Measurements from ENCODE around the gene FAM169A.
"Not testable (repeated sequence)": the region's sequence is repeated elsewhere in the genome, so short reads cannot be mapped to it uniquely, and the experiment has no call there.

Gene FAM169A

GRCh38 chr5:74865804-74866595, at the start of gene FAM169A:
Gene FAM169A (minus strand): TSS chr5:74866387. CDS start chr5:74841676, 24,711 bp downstream.
- peak; percentile 35 for DNase-seq (ENCODE audit: low read depth)

- no peak for DNase-seq (ENCODE audit: low read depth)
Observed at GRCh38 chr5:74915488-74915887, 49.3 kb upstream of the FAM169A start.

- not testable (repeated sequence) for DNase-seq (ENCODE audit: low read depth)
Observed at GRCh38 chr5:74911421-74911820, 45.2 kb upstream of the FAM169A start.

GRCh38 chr5:74909888-74910287, 43.7 kb upstream of the FAM169A start:
- DNase-seq (ENCODE audit: low read depth), result not testable (repeated sequence)

GRCh38 chr5:74908237-74908636, 42.0 kb upstream of the FAM169A start:
- not testable (repeated sequence) for DNase-seq (ENCODE audit: low read depth)

GRCh38 chr5:74904713-74905112, 38.5 kb upstream of the FAM169A start:
- not testable (repeated sequence) for DNase-seq (ENCODE audit: low read depth)

GRCh38 chr5:74903165-74903787, 37.1 kb upstream of the FAM169A start:
- DNase-seq (ENCODE audit: low read depth), result no peak

- no peak for DNase-seq (ENCODE audit: low read depth)
Observed at GRCh38 chr5:74897049-74897448, 30.9 kb upstream of the FAM169A start.

- DNase-seq (ENCODE audit: low read depth), result no peak
Observed at GRCh38 chr5:74895906-74896305, 29.7 kb upstream of the FAM169A start.

GRCh38 chr5:74894351-74894750, 28.2 kb upstream of the FAM169A start:
- no peak for DNase-seq (ENCODE audit: low read depth)

- no peak for DNase-seq (ENCODE audit: low read depth)
Observed at GRCh38 chr5:74892921-74893320, 26.7 kb upstream of the FAM169A start.

- no peak for DNase-seq (ENCODE audit: low read depth)
Observed at GRCh38 chr5:74889523-74890105, 23.4 kb upstream of the FAM169A start.

- no peak for DNase-seq (ENCODE audit: low read depth)
Observed at GRCh38 chr5:74888117-74888516, 21.9 kb upstream of the FAM169A start.

- DNase-seq (ENCODE audit: low read depth), result no peak
Observed at GRCh38 chr5:74885170-74885569, 19.0 kb upstream of the FAM169A start.

GRCh38 chr5:74882379-74883134, 16.4 kb upstream of the FAM169A start:
- DNase-seq (ENCODE audit: low read depth), result not testable (repeated sequence)

- DNase-seq (ENCODE audit: low read depth), result no peak
Observed at GRCh38 chr5:74877624-74878304, 11.6 kb upstream of the FAM169A start.

GRCh38 chr5:74875994-74876791, 10.0 kb upstream of the FAM169A start:
- DNase-seq (ENCODE audit: low read depth), result no peak

GRCh38 chr5:74873525-74874249, 7.5 kb upstream of the FAM169A start:
- DNase-seq (ENCODE audit: low read depth), result no peak

GRCh38 chr5:74870299-74871067, 4.3 kb upstream of the FAM169A start:
- no peak for DNase-seq (ENCODE audit: low read depth)

Data from activated T-cell treated with anti-CD3 and anti-CD28 coated beads for 1 hour (primary cell).